ENCODE measurements around the gene PFDN2.

The PFDN2 gene

DNA sequence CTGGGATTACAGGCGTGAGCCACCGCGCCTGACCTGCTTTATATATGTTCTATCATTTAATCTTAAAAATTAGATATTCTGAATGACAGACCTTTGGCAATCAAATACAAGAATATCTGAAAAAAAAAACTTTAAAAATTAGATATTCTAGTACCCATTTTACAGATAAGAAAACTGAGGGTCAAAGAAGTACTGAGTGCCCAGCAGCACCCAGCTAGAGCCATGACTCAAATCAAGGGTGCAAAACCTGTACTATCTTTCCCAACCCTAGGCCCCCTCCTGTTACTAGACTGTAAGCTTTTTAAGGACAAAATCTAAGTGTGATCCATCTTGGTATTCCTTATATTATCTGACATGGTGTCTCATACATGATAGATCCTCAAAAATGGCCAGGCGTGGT lies 56.4 kb downstream of the PFDN2 start:
- H3K36me3 ChIP-seq (ENCODE audit: control insufficient read depth in 2 of 2, insufficient read depth in 1 of 2, low read length in 2 of 2) = no peaks in the 10 kb centered on the region
- no peaks in the 10 kb centered on the region for H3K9me3 ChIP-seq (ENCODE audit: control insufficient read depth, insufficient read depth, low read depth, low read length)
- TF ChIP-seq ZNF112 (tag by site-specific recombination; IDR thresholded peaks at IDR 0.05) (no peak), BCL11A (tag by site-specific recombination; IDR thresholded peaks at IDR 0.05; ENCODE audit: low read depth) (no peak), ZNF37A (tag by site-specific recombination; IDR thresholded peaks at IDR 0.05) (no peak), ZNF433 (tag by site-specific recombination; IDR thresholded peaks at IDR 0.05; ENCODE audit: low read depth) (no peak), GLI4 (tag by site-specific recombination; IDR thresholded peaks at IDR 0.05) (no peak), MYNN (tag by site-specific recombination; IDR thresholded peaks at IDR 0.05; ENCODE audit: borderline replicate concordance) (no peak)
- TF ChIP-seq, protein P1, sequence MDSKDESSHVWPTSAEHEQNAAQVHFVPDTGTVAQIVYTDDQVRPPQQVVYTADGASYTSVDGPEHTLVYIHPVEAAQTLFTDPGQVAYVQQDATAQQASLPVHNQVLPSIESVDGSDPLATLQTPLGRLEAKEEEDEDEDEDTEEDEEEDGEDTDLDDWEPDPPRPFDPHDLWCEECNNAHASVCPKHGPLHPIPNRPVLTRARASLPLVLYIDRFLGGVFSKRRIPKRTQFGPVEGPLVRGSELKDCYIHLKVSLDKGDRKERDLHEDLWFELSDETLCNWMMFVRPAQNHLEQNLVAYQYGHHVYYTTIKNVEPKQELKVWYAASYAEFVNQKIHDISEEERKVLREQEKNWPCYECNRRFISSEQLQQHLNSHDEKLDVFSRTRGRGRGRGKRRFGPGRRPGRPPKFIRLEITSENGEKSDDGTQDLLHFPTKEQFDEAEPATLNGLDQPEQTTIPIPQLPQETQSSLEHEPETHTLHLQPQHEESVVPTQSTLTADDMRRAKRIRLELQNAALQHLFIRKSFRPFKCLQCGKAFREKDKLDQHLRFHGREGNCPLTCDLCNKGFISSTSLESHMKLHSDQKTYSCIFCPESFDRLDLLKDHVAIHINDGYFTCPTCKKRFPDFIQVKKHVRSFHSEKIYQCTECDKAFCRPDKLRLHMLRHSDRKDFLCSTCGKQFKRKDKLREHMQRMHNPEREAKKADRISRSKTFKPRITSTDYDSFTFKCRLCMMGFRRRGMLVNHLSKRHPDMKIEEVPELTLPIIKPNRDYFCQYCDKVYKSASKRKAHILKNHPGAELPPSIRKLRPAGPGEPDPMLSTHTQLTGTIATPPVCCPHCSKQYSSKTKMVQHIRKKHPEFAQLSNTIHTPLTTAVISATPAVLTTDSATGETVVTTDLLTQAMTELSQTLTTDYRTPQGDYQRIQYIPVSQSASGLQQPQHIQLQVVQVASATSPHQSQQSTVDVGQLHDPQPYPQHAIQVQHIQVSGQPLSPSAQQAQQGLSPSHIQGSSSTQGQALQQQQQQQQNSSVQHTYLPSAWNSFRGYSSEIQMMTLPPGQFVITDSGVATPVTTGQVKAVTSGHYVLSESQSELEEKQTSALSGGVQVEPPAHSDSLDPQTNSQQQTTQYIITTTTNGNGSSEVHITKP (tag by site-specific recombination; IDR thresholded peaks at IDR 0.05) = no peak
- TF ChIP-seq, protein P2, sequence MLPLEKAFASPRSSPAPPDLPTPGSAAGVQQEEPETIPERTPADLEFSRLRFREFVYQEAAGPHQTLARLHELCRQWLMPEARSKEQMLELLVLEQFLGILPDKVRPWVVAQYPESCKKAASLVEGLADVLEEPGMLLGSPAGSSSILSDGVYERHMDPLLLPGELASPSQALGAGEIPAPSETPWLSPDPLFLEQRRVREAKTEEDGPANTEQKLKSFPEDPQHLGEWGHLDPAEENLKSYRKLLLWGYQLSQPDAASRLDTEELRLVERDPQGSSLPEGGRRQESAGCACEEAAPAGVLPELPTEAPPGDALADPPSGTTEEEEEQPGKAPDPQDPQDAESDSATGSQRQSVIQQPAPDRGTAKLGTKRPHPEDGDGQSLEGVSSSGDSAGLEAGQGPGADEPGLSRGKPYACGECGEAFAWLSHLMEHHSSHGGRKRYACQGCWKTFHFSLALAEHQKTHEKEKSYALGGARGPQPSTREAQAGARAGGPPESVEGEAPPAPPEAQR (tag by site-specific recombination; IDR thresholded peaks at IDR 0.05) = no peak
- TF ChIP-seq, protein P3, sequence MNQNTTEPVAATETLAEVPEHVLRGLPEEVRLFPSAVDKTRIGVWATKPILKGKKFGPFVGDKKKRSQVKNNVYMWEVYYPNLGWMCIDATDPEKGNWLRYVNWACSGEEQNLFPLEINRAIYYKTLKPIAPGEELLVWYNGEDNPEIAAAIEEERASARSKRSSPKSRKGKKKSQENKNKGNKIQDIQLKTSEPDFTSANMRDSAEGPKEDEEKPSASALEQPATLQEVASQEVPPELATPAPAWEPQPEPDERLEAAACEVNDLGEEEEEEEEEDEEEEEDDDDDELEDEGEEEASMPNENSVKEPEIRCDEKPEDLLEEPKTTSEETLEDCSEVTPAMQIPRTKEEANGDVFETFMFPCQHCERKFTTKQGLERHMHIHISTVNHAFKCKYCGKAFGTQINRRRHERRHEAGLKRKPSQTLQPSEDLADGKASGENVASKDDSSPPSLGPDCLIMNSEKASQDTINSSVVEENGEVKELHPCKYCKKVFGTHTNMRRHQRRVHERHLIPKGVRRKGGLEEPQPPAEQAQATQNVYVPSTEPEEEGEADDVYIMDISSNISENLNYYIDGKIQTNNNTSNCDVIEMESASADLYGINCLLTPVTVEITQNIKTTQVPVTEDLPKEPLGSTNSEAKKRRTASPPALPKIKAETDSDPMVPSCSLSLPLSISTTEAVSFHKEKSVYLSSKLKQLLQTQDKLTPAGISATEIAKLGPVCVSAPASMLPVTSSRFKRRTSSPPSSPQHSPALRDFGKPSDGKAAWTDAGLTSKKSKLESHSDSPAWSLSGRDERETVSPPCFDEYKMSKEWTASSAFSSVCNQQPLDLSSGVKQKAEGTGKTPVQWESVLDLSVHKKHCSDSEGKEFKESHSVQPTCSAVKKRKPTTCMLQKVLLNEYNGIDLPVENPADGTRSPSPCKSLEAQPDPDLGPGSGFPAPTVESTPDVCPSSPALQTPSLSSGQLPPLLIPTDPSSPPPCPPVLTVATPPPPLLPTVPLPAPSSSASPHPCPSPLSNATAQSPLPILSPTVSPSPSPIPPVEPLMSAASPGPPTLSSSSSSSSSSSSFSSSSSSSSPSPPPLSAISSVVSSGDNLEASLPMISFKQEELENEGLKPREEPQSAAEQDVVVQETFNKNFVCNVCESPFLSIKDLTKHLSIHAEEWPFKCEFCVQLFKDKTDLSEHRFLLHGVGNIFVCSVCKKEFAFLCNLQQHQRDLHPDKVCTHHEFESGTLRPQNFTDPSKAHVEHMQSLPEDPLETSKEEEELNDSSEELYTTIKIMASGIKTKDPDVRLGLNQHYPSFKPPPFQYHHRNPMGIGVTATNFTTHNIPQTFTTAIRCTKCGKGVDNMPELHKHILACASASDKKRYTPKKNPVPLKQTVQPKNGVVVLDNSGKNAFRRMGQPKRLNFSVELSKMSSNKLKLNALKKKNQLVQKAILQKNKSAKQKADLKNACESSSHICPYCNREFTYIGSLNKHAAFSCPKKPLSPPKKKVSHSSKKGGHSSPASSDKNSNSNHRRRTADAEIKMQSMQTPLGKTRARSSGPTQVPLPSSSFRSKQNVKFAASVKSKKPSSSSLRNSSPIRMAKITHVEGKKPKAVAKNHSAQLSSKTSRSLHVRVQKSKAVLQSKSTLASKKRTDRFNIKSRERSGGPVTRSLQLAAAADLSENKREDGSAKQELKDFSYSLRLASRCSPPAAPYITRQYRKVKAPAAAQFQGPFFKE (tag by site-specific recombination; IDR thresholded peaks at IDR 0.05; ENCODE audit: borderline replicate concordance) = no peak
- H3K4me3 ChIP-seq (ENCODE audit: low read depth, low read length) = no peak overlapping the region
- ChIA-PET CTCF (interaction anchor here (0.6 to 0.7 kb wide), 2 partner anchors 15 to 42 kb away, joined by 3 to 4 read pairs; partner anchors contain the start of gene USF1), POLR2A (no interaction called here)
- no peak overlapping the region for H3K27ac ChIP-seq (ENCODE audit: extremely low read depth, low read depth, low read length)
- H3K4me1 ChIP-seq (ENCODE audit: control insufficient read depth, insufficient read depth, low read length) = no peaks in the 10 kb centered on the region

DNA sequence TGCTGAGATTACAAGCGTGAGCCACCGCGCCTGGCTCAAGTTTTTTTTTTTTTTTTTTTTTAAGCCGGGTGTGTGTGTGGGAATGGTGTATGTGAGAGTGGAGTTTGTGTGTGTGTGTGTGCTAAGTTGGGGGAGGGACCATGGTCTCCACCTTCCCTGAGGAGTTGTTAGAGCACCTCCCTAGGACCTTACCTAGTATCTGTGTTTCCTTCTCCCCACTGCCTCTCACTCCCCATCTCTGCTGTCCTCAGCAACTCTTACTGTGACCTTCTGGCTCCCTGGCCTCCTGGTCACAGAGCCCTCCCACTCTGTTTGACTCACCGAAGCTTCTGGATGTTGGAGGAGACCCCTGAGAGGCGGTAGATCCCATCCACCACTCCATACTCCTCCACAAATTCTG lies 58.5 kb downstream of the PFDN2 start:
- no peak overlapping the region for H3K27ac ChIP-seq (ENCODE audit: extremely low read depth, low read depth, low read length)
- no peaks in the 10 kb centered on the region for H3K9me3 ChIP-seq (ENCODE audit: control insufficient read depth, insufficient read depth, low read depth, low read length)
- no peaks in the 10 kb centered on the region for H3K36me3 ChIP-seq (ENCODE audit: control insufficient read depth in 2 of 2, insufficient read depth in 1 of 2, low read length in 2 of 2)
- H3K4me3 ChIP-seq (ENCODE audit: low read depth, low read length) = no peak overlapping the region
- peak; percentile 50; the same call in 1 of the 2 replicates for TF ChIP-seq EGR2 (tag by site-specific recombination; IDR thresholded peaks at IDR 0.05; ENCODE audit: low read depth)
- no peak for TF ChIP-seq ZNF629 (tag by site-specific recombination; IDR thresholded peaks at IDR 0.05)
- TF ChIP-seq ZFHX2 (tag by site-specific recombination; conservative IDR thresholded peaks at IDR 0.05) = 0 out of 2 replicates have a peak, but pooled peaks have one; percentile 2
- TF ChIP-seq, protein P4, sequence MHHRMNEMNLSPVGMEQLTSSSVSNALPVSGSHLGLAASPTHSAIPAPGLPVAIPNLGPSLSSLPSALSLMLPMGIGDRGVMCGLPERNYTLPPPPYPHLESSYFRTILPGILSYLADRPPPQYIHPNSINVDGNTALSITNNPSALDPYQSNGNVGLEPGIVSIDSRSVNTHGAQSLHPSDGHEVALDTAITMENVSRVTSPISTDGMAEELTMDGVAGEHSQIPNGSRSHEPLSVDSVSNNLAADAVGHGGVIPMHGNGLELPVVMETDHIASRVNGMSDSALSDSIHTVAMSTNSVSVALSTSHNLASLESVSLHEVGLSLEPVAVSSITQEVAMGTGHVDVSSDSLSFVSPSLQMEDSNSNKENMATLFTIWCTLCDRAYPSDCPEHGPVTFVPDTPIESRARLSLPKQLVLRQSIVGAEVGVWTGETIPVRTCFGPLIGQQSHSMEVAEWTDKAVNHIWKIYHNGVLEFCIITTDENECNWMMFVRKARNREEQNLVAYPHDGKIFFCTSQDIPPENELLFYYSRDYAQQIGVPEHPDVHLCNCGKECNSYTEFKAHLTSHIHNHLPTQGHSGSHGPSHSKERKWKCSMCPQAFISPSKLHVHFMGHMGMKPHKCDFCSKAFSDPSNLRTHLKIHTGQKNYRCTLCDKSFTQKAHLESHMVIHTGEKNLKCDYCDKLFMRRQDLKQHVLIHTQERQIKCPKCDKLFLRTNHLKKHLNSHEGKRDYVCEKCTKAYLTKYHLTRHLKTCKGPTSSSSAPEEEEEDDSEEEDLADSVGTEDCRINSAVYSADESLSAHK (tag by site-specific recombination; IDR thresholded peaks at IDR 0.05) = no peak
- ChIA-PET POLR2A (interaction anchor here (1.0 kb wide), 1 partner anchor 14 kb away, joined by 4 read pairs; the partner anchor contains the start of gene USF1), CTCF (interaction anchor here (0.6 kb wide), 1 partner anchor 160 kb away, joined by 4 read pairs; no protein-coding TSS in a partner anchor)
- no peaks in the 10 kb centered on the region for H3K4me1 ChIP-seq (ENCODE audit: control insufficient read depth, insufficient read depth, low read length)

All from HEK293 (cell line).